ENCODE measurements around the gene FGD6.

The FGD6 gene

DNA sequence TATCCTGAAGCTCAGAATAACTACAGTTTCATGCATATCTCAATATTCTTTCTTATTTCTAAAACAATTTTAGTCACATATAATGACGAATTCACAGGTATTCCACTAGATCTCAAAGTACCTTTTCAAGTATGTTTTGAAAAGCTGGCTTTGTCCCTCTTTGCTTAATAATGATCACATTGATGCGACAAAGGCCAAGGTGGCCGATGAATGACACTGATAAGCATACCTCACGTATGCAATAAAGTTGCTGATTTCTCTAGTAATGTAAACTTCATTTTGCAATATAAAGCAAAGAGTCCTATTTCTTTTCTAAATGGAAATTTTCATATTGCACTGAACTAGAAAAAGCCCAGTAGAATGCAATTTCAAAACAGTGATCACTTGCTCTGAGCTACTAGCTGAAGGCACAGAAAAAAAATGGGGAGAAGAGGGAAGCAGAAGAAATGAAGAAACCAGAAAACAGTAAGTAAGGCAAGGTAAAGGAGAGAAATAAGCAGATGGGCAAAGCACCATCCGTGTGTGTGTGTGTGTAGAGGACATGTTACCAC lies 29.3 kb downstream of the FGD6 start:
- Mint-ChIP-seq H3K4me1 (ENCODE audit: low read depth) (peaks cover 5% of the 10 kb centered on the region), H3K36me3 (ENCODE audit: low read depth) (no peaks in the 10 kb centered on the region), H3K9me3 (no peaks in the 10 kb centered on the region), H3K27ac (no peak overlapping the region), H3K4me3 (no peak overlapping the region), H3K27me3 (no peaks in the 10 kb centered on the region)
- DNase-seq: no peak

DNA sequence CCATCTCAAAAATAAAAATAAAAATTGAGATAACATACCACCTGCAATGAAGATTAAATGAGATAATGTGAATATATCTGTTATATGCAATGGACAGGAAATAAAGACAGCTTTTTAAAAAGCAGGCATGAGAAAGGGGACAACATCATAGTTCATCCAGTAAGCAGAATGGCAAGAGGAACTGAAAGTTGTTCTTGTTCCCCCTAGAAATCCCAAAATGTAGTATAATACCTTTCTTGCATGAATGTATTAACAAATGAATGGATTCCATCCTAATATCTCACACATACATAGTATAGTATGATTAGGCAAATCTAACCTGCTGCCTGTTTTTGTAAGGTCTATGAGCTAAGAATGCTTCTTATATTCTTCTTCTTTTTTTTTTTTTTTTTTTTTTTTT lies 31.4 kb downstream of the FGD6 start:
- H3K9me3 Mint-ChIP-seq: no peaks in the 10 kb centered on the region
- no peak for DNase-seq
- H3K4me1 Mint-ChIP-seq (ENCODE audit: low read depth): peaks cover 10% of the 10 kb centered on the region
- no peak overlapping the region for H3K27ac Mint-ChIP-seq
- H3K27me3 Mint-ChIP-seq: no peaks in the 10 kb centered on the region
- no peak overlapping the region for H3K4me3 Mint-ChIP-seq
- no peaks in the 10 kb centered on the region for H3K36me3 Mint-ChIP-seq (ENCODE audit: low read depth)

DNA sequence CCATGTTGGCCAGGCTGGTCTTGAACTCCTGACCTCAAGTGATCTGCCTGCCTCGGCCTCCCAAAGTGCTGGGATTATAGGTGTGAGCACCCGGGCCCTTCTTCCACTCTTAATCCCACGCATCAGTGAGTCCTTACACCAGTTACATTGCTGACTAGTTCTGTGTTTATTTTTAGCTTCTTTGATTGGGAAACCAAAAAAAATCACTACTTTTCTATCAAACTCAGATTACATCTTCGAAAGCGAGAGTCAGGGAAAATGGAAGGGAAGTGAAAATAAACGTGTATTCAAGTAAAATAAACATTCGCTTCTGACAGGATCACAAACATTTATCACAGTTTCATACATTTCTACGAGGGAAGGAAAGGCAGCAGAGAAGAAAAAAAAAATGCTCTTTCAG lies 32.2 kb downstream of the FGD6 start:
- peaks cover 10% of the 10 kb centered on the region for H3K4me1 Mint-ChIP-seq (ENCODE audit: low read depth)
- H3K27ac Mint-ChIP-seq: no peak overlapping the region
- H3K36me3 Mint-ChIP-seq (ENCODE audit: low read depth): no peaks in the 10 kb centered on the region
- no peak for DNase-seq
- no peaks in the 10 kb centered on the region for H3K9me3 Mint-ChIP-seq
- no peaks in the 10 kb centered on the region for H3K27me3 Mint-ChIP-seq
- no peak overlapping the region for H3K4me3 Mint-ChIP-seq

DNA sequence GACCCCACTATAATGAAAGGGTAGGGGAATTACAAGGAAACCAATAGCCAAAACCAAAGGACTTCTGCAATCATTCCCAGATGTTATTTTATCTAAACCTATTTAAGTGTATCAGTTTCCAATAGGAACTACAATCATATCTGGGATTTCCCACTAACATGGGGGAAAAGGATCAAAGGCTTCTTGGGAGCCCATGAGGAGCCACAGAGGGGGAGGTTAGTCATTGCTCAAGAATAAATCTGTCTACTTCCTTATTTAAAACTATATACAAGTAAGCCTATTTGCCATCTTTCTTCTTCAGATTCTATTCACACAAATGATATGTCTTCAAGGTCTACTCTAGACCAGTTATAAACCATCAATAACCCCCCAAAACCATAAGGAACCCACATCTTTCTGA lies 33.1 kb downstream of the FGD6 start:
- Mint-ChIP-seq H3K9me3 (no peaks in the 10 kb centered on the region), H3K27me3 (no peaks in the 10 kb centered on the region), H3K4me3 (no peak overlapping the region), H3K4me1 (ENCODE audit: low read depth) (peaks cover 10% of the 10 kb centered on the region), H3K36me3 (ENCODE audit: low read depth) (no peaks in the 10 kb centered on the region), H3K27ac (no peak overlapping the region)
- DNase-seq: no peak

DNA sequence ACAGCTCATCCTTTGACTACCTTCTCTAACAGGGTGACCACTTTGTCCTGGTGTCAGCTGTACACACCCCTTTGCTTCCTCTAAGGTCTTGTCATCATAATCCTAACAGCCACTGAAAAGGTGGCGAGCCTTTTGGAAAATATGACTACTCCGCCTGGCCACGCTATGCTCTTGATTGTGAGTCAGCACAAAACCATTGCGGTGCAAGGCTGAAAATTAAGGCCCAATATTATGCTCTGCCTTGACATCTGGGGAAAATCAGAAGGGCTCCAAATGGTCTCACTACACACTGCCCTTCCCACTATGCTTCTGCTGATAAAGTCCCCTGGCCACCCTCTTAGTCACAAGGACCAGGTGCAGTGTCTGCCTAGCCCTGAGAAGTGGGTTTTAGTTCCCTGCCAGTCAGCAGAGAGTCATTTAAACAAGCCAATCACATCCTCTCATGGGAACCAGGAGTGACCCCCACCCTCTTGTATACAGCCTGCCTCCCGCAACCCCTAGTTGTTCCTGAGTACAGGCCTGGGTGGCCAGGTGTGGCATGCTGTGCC lies 34.3 kb downstream of the FGD6 start:
- no peak overlapping the region for H3K4me3 Mint-ChIP-seq
- H3K27ac Mint-ChIP-seq: peak overlapping the region; percentile 74
- no peaks in the 10 kb centered on the region for H3K36me3 Mint-ChIP-seq (ENCODE audit: low read depth)
- no peaks in the 10 kb centered on the region for H3K9me3 Mint-ChIP-seq
- H3K27me3 Mint-ChIP-seq: no peaks in the 10 kb centered on the region
- peaks cover 10% of the 10 kb centered on the region for H3K4me1 Mint-ChIP-seq (ENCODE audit: low read depth)
- no peak for DNase-seq

DNA sequence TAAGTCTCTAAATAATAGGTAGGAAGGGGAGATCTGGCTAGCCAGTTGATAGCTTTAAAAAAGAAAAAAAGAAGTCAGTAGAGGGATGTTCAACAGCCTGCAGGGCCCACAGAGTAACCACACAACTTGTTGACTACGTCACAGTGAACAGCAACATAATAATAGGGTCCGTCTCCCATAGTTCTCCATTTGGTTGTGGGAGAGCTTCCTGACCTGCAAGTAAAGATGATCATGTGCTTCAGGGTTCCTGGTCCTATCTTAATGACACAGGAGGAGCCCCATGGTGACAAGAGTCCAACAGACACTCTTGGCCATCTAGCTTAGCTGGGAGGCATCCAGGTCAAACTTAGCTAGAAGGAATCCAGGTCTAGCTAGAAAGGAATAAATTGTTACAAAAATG lies 36.2 kb downstream of the FGD6 start:
- no peaks in the 10 kb centered on the region for H3K36me3 Mint-ChIP-seq (ENCODE audit: low read depth)
- H3K9me3 Mint-ChIP-seq: no peaks in the 10 kb centered on the region
- peaks cover 7% of the 10 kb centered on the region for H3K4me1 Mint-ChIP-seq (ENCODE audit: low read depth)
- no peaks in the 10 kb centered on the region for H3K27me3 Mint-ChIP-seq
- H3K27ac Mint-ChIP-seq: no peak overlapping the region
- no peak overlapping the region for H3K4me3 Mint-ChIP-seq
- no peak for DNase-seq

DNA sequence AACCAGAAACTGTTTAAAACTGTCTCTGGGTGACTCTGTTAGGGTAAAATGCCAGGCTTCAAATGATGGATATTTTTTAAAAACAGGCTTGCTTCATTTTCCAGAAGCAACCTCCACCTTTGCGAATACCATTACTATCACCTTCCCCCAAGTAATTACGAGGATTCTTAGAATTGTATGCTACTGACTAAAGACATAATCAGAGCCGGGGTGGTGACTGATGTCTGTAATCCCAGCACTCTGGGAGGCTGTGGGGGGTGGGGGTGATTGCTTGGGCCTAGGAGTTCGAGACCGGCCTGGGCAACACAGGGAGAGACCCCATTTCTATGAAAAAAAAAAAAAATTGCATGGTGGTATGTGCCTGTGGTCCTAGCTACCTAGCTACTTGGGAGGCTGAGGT lies 38.3 kb downstream of the FGD6 start:
- DNase-seq: no peak
- peaks cover 7% of the 10 kb centered on the region for H3K4me1 Mint-ChIP-seq (ENCODE audit: low read depth)
- no peak overlapping the region for H3K4me3 Mint-ChIP-seq
- H3K9me3 Mint-ChIP-seq: no peaks in the 10 kb centered on the region
- H3K27me3 Mint-ChIP-seq: no peaks in the 10 kb centered on the region
- H3K36me3 Mint-ChIP-seq (ENCODE audit: low read depth): no peaks in the 10 kb centered on the region
- no peak overlapping the region for H3K27ac Mint-ChIP-seq

DNA sequence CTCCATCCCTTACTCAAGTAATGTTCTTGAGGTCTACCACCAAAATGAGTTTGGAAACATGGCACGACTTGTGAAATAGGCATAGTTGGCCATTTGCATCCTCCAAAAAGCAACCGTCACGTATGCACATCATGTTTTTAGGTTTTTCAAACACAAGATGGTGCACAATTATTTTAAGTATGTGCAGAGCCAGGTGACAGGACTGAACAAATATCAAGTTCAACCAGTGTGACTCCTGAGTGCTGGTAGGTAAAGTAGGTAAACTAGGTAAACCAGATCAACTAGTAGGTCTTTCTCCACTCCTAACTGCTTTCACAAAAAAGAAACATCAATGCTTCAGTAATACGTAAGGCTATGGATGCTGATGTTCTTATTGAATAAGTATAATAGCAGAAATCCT lies 39.1 kb downstream of the FGD6 start:
- peaks cover 7% of the 10 kb centered on the region for H3K4me1 Mint-ChIP-seq (ENCODE audit: low read depth)
- no peaks in the 10 kb centered on the region for H3K36me3 Mint-ChIP-seq (ENCODE audit: low read depth)
- H3K9me3 Mint-ChIP-seq: no peaks in the 10 kb centered on the region
- H3K27ac Mint-ChIP-seq: no peak overlapping the region
- no peaks in the 10 kb centered on the region for H3K27me3 Mint-ChIP-seq
- no peak overlapping the region for H3K4me3 Mint-ChIP-seq
- no peak for DNase-seq

DNA sequence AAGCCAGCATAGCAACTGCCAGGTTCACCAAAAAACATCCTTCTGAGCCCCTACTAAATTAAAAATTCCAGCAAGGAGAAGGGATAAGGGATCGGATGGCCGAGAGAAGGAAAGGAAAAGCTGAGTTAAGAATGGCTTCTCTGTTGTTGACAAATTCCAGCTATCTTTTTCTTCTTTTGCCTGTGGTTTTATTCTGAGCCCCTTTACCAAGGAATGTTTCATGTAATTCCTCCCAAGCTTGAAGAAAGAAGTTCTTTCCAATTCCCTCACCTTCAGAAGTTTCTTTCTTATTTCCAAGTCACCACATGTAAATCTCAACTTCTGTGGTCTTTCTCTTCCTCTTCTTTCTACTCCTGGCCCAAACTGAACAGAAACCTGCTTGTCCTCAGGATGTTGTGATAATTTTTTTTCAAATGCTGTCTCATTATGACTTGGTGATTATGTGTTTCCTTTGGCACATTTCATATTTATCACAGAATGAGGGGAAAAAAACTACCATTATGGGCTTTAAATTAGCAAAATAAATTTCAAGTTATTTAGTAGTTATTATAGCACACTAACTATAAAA lies 40.0 kb downstream of the FGD6 start:
- Mint-ChIP-seq H3K4me3 (no peak overlapping the region), H3K9me3 (no peaks in the 10 kb centered on the region), H3K4me1 (ENCODE audit: low read depth) (no peaks in the 10 kb centered on the region), H3K36me3 (ENCODE audit: low read depth) (no peaks in the 10 kb centered on the region), H3K27ac (no peak overlapping the region), H3K27me3 (no peaks in the 10 kb centered on the region)
- no peak for DNase-seq

DNA sequence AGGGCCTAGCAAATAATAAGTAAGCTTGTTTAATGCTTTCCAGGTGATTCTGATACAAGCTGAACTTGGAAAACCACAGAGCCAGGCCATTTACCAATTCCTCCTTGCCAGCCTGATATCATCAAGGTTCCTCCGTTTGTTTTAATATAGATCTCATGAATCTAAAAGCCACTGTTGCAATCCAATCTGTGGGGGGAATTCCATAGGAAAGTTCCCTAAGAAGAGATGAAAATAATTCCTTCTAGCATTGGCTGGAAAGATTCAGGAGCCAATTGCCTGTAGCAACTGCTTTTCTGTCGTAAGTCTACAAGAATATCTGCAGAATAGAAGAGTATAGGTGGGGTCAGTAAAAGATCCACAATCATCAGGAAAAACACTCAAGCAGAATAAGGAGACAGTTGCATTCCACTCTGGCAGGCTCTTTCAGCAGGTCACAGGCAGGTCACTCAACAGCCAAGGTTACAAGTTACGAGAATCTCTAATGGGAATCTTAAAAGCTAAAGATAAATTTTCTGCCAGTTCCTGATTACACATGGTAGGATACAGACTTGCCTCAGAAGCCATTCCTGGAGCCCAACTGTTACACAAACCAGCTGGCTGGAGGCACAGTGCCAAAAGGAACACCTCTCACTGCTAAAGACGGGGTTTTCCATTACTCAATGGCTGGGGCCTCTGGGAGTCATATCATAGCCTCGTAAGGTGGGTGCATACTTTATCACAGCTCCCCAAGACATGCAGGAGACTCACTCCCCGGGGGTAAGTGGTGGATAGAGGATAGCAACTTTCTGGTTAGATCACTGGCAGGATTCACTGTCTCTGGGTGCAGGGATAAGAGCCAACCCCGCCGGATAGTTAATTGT lies 43.6 kb downstream of the FGD6 start:
- Mint-ChIP-seq H3K4me1 (ENCODE audit: low read depth) (no peaks in the 10 kb centered on the region), H3K9me3 (no peaks in the 10 kb centered on the region), H3K27ac (no peak overlapping the region), H3K36me3 (ENCODE audit: low read depth) (no peaks in the 10 kb centered on the region), H3K27me3 (no peaks in the 10 kb centered on the region), H3K4me3 (no peak overlapping the region)
- no peak for DNase-seq

DNA sequence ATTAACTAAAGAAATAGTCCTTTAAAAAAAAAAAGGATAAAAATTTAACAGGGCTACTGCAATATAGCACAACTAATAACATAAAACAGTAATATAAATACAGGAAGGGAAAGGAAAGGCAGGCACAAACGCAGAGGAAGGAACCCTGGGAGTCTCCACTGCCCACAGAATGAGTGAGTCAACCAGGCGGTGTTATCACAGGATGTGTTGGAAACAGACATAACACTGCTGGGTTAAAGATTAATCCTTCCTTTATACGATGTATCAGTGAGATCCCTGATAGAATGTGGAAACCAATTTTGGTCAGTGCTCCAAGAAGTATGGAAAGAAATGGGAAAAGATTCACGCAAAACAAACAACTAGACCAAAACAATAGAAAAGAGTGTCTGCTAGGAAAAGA lies 47.9 kb downstream of the FGD6 start:
- no peaks in the 10 kb centered on the region for H3K36me3 Mint-ChIP-seq (ENCODE audit: low read depth)
- no peaks in the 10 kb centered on the region for H3K9me3 Mint-ChIP-seq
- no peak overlapping the region for H3K27ac Mint-ChIP-seq
- H3K4me1 Mint-ChIP-seq (ENCODE audit: low read depth): no peaks in the 10 kb centered on the region
- no peak for DNase-seq
- H3K27me3 Mint-ChIP-seq: no peaks in the 10 kb centered on the region
- no peak overlapping the region for H3K4me3 Mint-ChIP-seq

DNA sequence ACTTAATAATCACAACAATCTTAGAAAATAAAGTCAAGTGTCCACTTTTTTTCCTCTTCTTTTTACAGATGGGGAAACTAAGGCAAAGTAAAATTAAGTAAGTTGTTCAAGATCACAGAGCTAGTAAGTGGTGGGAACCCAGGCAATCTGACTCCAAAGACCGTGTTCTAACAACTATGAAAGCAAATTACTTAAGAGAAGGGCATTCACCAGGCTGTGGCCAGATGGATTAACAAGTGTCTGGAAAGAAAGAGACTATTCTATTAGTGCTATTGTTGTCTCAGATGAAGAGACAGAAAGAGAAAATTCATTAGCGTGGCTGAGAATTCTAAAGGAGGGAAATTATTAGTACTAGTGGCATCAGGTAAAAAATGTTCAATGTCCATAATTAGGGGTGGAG lies 48.5 kb downstream of the FGD6 start:
- H3K36me3 Mint-ChIP-seq (ENCODE audit: low read depth): no peaks in the 10 kb centered on the region
- no peaks in the 10 kb centered on the region for H3K9me3 Mint-ChIP-seq
- H3K27me3 Mint-ChIP-seq: peaks cover 2% of the 10 kb centered on the region
- no peak overlapping the region for H3K4me3 Mint-ChIP-seq
- DNase-seq: no peak
- H3K27ac Mint-ChIP-seq: no peak overlapping the region
- no peaks in the 10 kb centered on the region for H3K4me1 Mint-ChIP-seq (ENCODE audit: low read depth)

DNA sequence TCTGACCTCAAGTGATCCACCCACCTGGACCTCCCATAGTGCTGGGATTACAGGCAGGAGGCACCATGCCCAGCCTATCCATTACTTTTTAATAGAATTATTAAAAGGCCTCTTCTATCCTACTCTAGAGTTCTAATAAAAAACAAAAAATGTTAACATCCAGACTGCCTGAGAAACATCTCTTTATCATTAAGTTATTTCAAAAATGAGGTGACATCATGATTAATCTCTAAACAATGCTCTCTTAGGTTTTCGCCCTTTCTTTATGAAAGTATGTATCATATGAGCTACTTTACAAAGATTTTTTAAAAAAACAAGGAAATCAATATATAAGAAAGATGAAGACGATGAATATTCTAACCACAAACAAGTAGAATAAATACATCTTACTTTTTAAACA lies 52.6 kb downstream of the FGD6 start:
- no peaks in the 10 kb centered on the region for H3K4me1 Mint-ChIP-seq (ENCODE audit: low read depth)
- H3K27ac Mint-ChIP-seq: no peak overlapping the region
- DNase-seq: no peak
- no peaks in the 10 kb centered on the region for H3K9me3 Mint-ChIP-seq
- H3K4me3 Mint-ChIP-seq: no peak overlapping the region
- no peaks in the 10 kb centered on the region for H3K36me3 Mint-ChIP-seq (ENCODE audit: low read depth)
- peaks cover 2% of the 10 kb centered on the region for H3K27me3 Mint-ChIP-seq

DNA sequence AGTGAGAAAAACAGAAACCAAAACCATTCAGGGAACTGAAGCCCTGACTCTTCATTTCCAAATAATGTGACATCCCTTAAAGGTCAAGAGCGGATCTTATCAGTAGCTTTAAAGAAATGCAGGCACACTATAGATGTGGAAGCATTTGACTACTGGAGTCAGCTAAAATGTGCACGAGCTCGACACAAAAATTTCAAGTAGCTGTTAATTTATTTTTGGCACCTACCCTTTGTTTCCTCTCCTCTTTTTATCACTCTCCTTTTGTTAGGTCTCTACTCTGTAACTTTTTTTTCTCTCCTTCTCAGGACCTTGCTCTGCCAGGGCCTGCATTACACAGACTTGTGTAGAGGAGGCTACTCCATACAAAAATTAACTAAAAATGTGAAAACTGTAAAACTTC lies 58.3 kb downstream of the FGD6 start:
- H3K4me3 Mint-ChIP-seq: no peak overlapping the region
- peaks cover 1% of the 10 kb centered on the region for H3K27me3 Mint-ChIP-seq
- H3K27ac Mint-ChIP-seq: no peak overlapping the region
- H3K9me3 Mint-ChIP-seq: no peaks in the 10 kb centered on the region
- no peaks in the 10 kb centered on the region for H3K4me1 Mint-ChIP-seq (ENCODE audit: low read depth)
- H3K36me3 Mint-ChIP-seq (ENCODE audit: low read depth): no peaks in the 10 kb centered on the region
- no peak for DNase-seq

DNA sequence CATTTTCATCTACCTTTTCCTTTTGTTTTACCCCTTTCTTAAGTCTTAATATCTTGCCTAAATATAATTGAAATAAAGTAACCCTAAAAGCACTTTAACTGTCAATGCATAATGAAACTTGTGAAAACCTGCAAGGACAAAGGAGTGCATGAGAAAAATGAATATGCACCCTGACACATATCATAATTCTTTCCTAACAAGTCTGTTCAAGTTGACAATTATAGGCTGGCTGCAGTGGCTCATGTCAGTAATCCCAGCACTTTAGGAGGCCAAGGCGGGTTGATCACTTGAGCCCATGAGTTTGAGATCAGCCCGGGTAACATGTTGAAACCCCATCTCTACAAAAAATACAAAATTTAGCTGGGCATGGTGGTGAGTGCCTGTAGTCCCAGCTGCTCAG lies 65.4 kb downstream of the FGD6 start:
- H3K36me3 Mint-ChIP-seq (ENCODE audit: low read depth): no peaks in the 10 kb centered on the region
- no peaks in the 10 kb centered on the region for H3K27me3 Mint-ChIP-seq
- no peak overlapping the region for H3K27ac Mint-ChIP-seq
- H3K4me1 Mint-ChIP-seq (ENCODE audit: low read depth): no peaks in the 10 kb centered on the region
- no peaks in the 10 kb centered on the region for H3K9me3 Mint-ChIP-seq
- H3K4me3 Mint-ChIP-seq: no peak overlapping the region
- no peak for DNase-seq

Data from activated T-cell treated with anti-CD3 and anti-CD28 coated beads, Interleukin-2, amount 50 U/mL, for 24 hours (primary cell).